Kidney epithelial cell (primary cell): ENCODE measurements around the gene RGS12. TPM values are rescaled to one million over a fixed set of nuclear protein-coding genes. Genes with fewer than 3 reads are reported as not detected.

ENCODE experiments used
- DNase-seq: peaks from one replicate; pipeline ENCODE4 v3.0.0-alpha.2; 2010; ENCODE audit warnings: low read depth
- H3K27me3 ChIP-seq: 2 replicates; pipeline ENCODE4 v1.6.0; 2011; ENCODE audit warnings: low read length; ENCODE audit not compliant: control insufficient read depth, insufficient read depth
- H3K36me3 ChIP-seq: 2 replicates; pipeline ENCODE4 v1.5.1; 2011; ENCODE audit warnings: low read length; ENCODE audit not compliant: control insufficient read depth, insufficient read depth
- H3K4me3 ChIP-seq: 2 replicates; pipeline ENCODE4 v1.5.1; 2011; ENCODE audit warnings: low read depth, mild to moderate bottlenecking, control low read depth, low read length
- total RNA-seq: library from RNA; depleted of rRNA; stranded (reverse); fragments of >200 nt; gene quantifications from 2 replicates; pipeline ENCODE4 v1.2.3, GENCODE V29; 2015
- TF ChIP-seq, protein P1 (sequence below): IDR thresholded peaks from 2 replicates; pipeline ENCODE4 v1.5.1; 2011; ENCODE audit warnings: mild to moderate bottlenecking, moderate library complexity, low read length, control low read depth, inconsistent platforms; ENCODE audit not compliant: insufficient read depth, poor library complexity, severe bottlenecking

RGS12 gene
- total RNA-seq, 1 donor from 2014 or later: 28.7 TPM

DNA sequence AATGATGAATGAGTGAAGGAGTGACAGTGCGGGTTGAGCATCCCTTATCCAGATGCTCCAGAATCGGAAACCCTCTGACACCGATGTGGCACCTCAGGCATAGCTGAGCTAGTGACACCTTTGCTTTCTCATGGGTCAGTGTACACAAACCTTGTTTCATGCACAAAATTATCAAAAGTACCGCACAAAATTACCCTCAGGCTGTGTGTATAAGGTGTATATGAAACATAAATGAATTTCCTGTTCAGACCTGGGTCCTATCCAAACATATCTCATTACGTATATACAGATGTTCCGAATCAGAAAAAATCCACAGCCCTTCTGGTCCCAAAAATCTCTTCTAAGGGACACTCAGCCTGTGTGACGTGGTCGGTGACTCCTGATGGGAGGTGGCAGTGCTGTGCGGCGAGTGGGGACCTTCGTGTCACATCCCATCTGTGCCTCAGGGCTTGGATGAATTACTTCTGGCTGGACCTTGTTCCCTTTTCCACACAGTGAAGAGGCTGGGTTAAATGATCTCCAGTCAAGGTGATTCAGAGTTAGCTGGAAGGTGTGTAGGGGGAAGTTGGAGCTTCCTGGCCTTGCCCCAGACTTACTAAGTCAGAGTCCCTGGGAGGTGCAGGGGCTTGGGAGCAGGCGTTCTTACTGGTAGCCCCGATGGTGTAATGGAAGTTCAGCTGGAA is 18.8 kb downstream of the RGS12 start:
- TF ChIP-seq, protein P1, sequence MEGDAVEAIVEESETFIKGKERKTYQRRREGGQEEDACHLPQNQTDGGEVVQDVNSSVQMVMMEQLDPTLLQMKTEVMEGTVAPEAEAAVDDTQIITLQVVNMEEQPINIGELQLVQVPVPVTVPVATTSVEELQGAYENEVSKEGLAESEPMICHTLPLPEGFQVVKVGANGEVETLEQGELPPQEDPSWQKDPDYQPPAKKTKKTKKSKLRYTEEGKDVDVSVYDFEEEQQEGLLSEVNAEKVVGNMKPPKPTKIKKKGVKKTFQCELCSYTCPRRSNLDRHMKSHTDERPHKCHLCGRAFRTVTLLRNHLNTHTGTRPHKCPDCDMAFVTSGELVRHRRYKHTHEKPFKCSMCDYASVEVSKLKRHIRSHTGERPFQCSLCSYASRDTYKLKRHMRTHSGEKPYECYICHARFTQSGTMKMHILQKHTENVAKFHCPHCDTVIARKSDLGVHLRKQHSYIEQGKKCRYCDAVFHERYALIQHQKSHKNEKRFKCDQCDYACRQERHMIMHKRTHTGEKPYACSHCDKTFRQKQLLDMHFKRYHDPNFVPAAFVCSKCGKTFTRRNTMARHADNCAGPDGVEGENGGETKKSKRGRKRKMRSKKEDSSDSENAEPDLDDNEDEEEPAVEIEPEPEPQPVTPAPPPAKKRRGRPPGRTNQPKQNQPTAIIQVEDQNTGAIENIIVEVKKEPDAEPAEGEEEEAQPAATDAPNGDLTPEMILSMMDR: no peak
- peaks cover 5% of the 10 kb centered on the region for H3K27me3 ChIP-seq
- no peaks in the 10 kb centered on the region for H3K36me3 ChIP-seq
- no peak overlapping the region for H3K4me3 ChIP-seq
- no peak for DNase-seq

DNA sequence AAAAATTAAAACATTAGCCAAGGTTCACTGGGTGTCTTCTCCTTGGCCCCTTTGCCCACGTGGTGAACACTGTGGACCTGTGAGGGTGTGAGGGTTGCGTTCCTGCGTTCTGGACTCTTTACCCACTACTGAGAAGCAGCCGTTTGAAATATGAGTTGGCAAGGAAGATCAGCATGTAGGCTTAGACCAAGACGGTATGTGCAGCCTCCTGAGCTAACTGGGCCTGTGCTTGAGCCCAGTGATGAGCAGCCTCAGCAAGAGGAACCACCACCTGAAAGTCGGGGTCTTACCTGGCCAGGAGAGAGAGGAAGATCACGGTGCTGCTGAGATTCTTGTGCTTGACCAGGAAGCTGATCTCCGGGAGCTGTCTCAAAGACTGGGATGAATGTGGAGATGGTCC is 19.5 kb downstream of the RGS12 start:
- Histone ChIP-seq H3K4me3 (no peak overlapping the region), H3K27me3 (peaks cover 5% of the 10 kb centered on the region), H3K36me3 (no peaks in the 10 kb centered on the region)
- DNase-seq: no peak
- TF ChIP-seq, protein P1: no peak

DNA sequence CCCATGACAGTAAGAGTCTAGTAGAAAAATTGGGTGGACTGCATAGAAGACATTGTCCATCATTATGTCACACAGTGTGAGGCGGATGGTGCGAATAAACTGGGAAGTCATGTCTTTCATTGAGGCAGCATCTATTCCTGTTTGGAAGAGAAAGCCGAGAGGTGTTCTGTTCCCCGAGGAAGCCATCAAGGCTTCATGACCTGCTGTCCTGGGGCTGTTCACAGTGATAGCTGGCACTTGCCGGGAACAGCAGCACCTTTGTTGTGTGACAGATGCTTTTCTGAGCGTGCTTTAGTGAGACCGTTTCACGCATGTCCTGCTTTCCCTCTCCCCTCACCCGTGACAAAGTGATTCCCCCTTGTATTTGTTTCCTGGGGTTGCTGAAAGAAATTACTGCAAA is 20.3 kb downstream of the RGS12 start:
- H3K36me3 ChIP-seq: no peaks in the 10 kb centered on the region
- H3K27me3 ChIP-seq: peaks cover 5% of the 10 kb centered on the region
- TF ChIP-seq, protein P1: no peak
- DNase-seq: no peak
- no peak overlapping the region for H3K4me3 ChIP-seq

DNA sequence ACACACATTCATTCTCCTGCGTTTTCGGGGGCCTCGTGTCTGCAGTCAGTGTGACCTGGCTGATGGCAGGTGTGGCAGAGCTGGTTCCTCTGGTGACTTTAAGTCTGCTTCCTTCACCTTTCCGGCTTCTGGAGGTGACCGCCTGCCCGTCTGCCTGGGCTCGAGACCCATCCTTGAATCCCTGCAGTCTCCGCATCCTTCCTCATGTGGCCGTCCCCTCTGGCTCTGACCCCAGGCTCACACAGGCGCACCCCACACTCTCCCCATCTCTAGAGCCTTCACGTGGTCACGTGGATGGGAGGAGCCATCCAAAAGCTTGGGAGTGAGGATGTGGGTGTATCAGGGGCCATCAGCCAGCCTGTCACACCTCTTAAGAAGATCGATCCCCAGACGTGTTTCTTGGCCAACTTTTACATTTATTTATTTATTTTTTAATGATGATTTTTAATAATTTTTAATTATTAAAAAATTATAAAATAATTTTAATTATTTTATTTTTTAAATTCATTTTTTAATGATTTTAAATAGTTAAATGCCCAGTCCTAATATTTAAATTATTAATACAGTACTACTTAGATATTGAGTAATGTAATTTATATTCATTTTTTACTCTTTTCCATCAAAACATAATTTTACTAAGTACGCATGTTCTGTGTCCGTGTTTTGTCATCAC is 20.9 kb downstream of the RGS12 start:
- H3K4me3 ChIP-seq: no peak overlapping the region
- no peak for DNase-seq
- TF ChIP-seq, protein P1: no peak

GRCh38 chr4:3314706-3315260 is 22.0 kb downstream of the RGS12 start:
- no peak for DNase-seq
- H3K36me3 ChIP-seq: no peaks in the 10 kb centered on the region
- TF ChIP-seq, protein P1: no peak
- H3K4me3 ChIP-seq: no peak overlapping the region
- no peaks in the 10 kb centered on the region for H3K27me3 ChIP-seq

More for the DNA sequence above, 20.9 kb downstream of the RGS12 start:
- H3K36me3 ChIP-seq: no peaks in the 10 kb centered on the region
- H3K27me3 ChIP-seq: peaks cover 1% of the 10 kb centered on the region

DNA sequence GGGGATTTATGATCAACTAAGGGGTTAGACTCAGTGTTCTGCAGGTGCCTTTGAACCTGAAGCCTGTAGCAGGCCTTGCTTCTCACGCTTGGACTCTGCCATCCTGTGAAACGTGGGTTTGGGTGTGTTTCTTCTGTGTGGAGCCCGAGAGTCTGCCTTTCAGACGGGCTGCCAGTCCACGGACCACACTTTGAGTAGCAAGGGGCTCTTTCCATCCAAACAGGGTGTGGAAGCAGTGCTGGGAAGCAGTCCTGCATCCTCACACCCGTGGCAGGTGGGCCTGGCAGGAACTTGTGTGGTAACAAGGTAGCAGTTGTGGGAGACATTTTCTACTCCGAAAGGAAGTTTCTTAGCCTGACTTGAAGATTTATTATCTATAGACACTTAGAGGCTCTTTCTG is 22.7 kb downstream of the RGS12 start:
- H3K27me3 ChIP-seq: no peaks in the 10 kb centered on the region
- TF ChIP-seq, protein P1: no peak
- no peaks in the 10 kb centered on the region for H3K36me3 ChIP-seq
- no peak overlapping the region for H3K4me3 ChIP-seq
- no peak for DNase-seq
